ENCODE results near the gene TMEM190.
"Not testable (repeated sequence)": the region's sequence is repeated elsewhere in the genome, so short reads cannot be mapped to it uniquely, and the experiment has no call there.

TMEM190 gene

GRCh38 chr19:55391702-55392615, 15.3 kb downstream of the TMEM190 start:
- no peak for DNase-seq

- no peak for DNase-seq
Measured at GRCh38 chr19:55392820-55393761, 16.5 kb downstream of the TMEM190 start.

GRCh38 chr19:55398200-55398925, 21.7 kb downstream of the TMEM190 start:
- DNase-seq, result no peak

GRCh38 chr19:55400281-55401087, 23.9 kb downstream of the TMEM190 start:
- no peak for DNase-seq

- DNase-seq, result not testable (repeated sequence)
Measured at GRCh38 chr19:55401390-55401789, 24.8 kb downstream of the TMEM190 start.

- no peak for DNase-seq
Measured at GRCh38 chr19:55402509-55402908, 25.9 kb downstream of the TMEM190 start.

GRCh38 chr19:55405638-55406037, 29.0 kb downstream of the TMEM190 start:
- no peak for DNase-seq

- no peak for DNase-seq
Measured at GRCh38 chr19:55406091-55406825, 29.6 kb downstream of the TMEM190 start.

- DNase-seq, result no peak
Measured at GRCh38 chr19:55406826-55407549, 30.4 kb downstream of the TMEM190 start.

- not testable (repeated sequence) for DNase-seq
Measured at GRCh38 chr19:55407550-55407799, 30.8 kb downstream of the TMEM190 start, which contains the start of gene UBE2S. Gene UBE2S (minus strand): TSS chr19:55407788. CDS start chr19:55407589, 199 bp downstream.

GRCh38 chr19:55407800-55408532, 31.3 kb downstream of the TMEM190 start:
- peak; percentile 78 for DNase-seq

- no peak for DNase-seq
Measured at GRCh38 chr19:55408533-55408872, 31.9 kb downstream of the TMEM190 start.

GRCh38 chr19:55409179-55409578, 32.6 kb downstream of the TMEM190 start:
- not testable (repeated sequence) for DNase-seq

GRCh38 chr19:55410168-55410567, 33.5 kb downstream of the TMEM190 start:
- DNase-seq, result no peak

GRCh38 chr19:55418185-55418584, 41.6 kb downstream of the TMEM190 start:
- DNase-seq, result no peak

- no peak for DNase-seq
Measured at GRCh38 chr19:55419103-55419502, 42.5 kb downstream of the TMEM190 start.

- DNase-seq, result no peak
Measured at GRCh38 chr19:55419624-55420236, 43.1 kb downstream of the TMEM190 start.

- not testable (repeated sequence) for DNase-seq
Measured at GRCh38 chr19:55421281-55421680, 44.7 kb downstream of the TMEM190 start.

GRCh38 chr19:55423225-55424005, 46.8 kb downstream of the TMEM190 start:
- no peak for DNase-seq
